HepG2 (cell line): Measurements from ENCODE around the gene GATA1. TPM values are rescaled to one million over a fixed set of nuclear protein-coding genes. Genes with fewer than 3 reads are reported as not detected.

Source experiments
- ATAC-seq: fragments of 200-7000 bp; cut with Tn5 transposase; 3 replicates; pipeline ENCODE4 v1.9.1; 2020; ENCODE audit warnings: mild to moderate bottlenecking, moderate library complexity
- BruUV-seq: library from RNA; stranded (reverse); fragments of 400-500 nt; replicated peaks from 2 replicates; lab custom pipeline; 2021; lab: Mats Ljungman, UMichigan
- CTCF ChIA-PET: fragments of 300-600 bp; formaldehyde crosslinking; extraction: SDS; loops from one replicate; lab custom pipeline; 2021; ENCODE audit warnings: low total read pairs, inconsistent platforms, low intra/inter-chr PET ratio; lab: Yijun Ruan, JAX
- POLR2A ChIA-PET: fragments of 350-600 bp; sonication (Branson Sonifier 250); formaldehyde crosslinking; loops from one replicate; lab custom pipeline; 2020; ENCODE audit warnings: antibody characterized with exemption, inconsistent platforms; lab: Yijun Ruan, JAX
- DNase-seq: peaks from one replicate; pipeline ENCODE4 v3.0.0-alpha.2; 2015; ENCODE audit warnings: low spot score
- FAIRE-seq: peaks from 3 replicates; lab custom pipeline; 2011; peaks lifted over from hg19 to GRCh38; lab: Jason Lieb, UNC
- H2AFZ ChIP-seq: one replicate; pipeline ENCODE4 v1.6.1; 2011; ENCODE audit warnings: low read length, inconsistent platforms
- H3K27ac ChIP-seq: fragments of 300-600 bp; 3 replicates; pipeline ENCODE4 v1.8.0; 2011; ENCODE audit warnings: mixed run types, mild to moderate bottlenecking, mixed read lengths, low read length, inconsistent platforms; ENCODE audit not compliant: insufficient read depth; ENCODE audit errors: extremely low read length
- H3K27me3 ChIP-seq, 2 experiments: fragments of 200-600 bp in 1 of 2; 2 replicates in 1 of 2; 3 replicates in 1 of 2; pipeline versions ENCODE4 v1.6.0 to v1.8.0; 2011; ENCODE audit warnings: low read length in 2 of 2, mild to moderate bottlenecking in 2 of 2, moderate library complexity in 2 of 2, inconsistent platforms in 1 of 2; ENCODE audit not compliant: insufficient read depth in 2 of 2, control insufficient read depth in 1 of 2
- H3K36me3 ChIP-seq, 2 experiments: fragments of 200-600 bp in 1 of 2; replicated peaks in 1 of 2; 2 replicates in 1 of 2; 3 replicates in 1 of 2; pipeline versions ENCODE4 v1.5.1 to v1.8.0; 2011; ENCODE audit warnings: low read length in 2 of 2, inconsistent platforms in 1 of 2; ENCODE audit not compliant: insufficient read depth in 2 of 2, control insufficient read depth in 1 of 2
- H3K4me1 ChIP-seq: 2 replicates; pipeline ENCODE4 v1.5.1; 2012; ENCODE audit warnings: low read length, inconsistent platforms; ENCODE audit not compliant: insufficient read depth
- H3K4me2 ChIP-seq: 2 replicates; pipeline ENCODE4 v1.6.0; 2011; ENCODE audit warnings: low read depth, low read length, inconsistent platforms
- H3K4me3 ChIP-seq, 3 experiments: fragments of 200-600 bp in 1 of 3; sonication (generic), shearing (Covaris generic) in 1 of 3; replicated peaks in 1 of 3; 2 replicates each; pipeline ENCODE4 v1.5.1; 2011 to 2016; ENCODE audit warnings: low read length in 3 of 3, inconsistent platforms in 2 of 3, low read depth in 2 of 3, mild to moderate bottlenecking in 2 of 3, control low read depth in 1 of 3, mixed read lengths in 1 of 3; ENCODE audit not compliant: insufficient read depth in 1 of 3
- H3K79me2 ChIP-seq: one replicate; pipeline ENCODE4 v1.6.1; 2011; ENCODE audit warnings: low read length, inconsistent platforms; ENCODE audit not compliant: insufficient read depth
- H3K9ac ChIP-seq: 2 replicates; pipeline ENCODE4 v1.6.0; 2011; ENCODE audit warnings: mild to moderate bottlenecking, low read depth, low read length, inconsistent platforms; ENCODE audit not compliant: insufficient read depth
- H3K9me3 ChIP-seq: 2 replicates; pipeline ENCODE4 v1.5.1; 2012; ENCODE audit warnings: mild to moderate bottlenecking, low read length
- H4K20me1 ChIP-seq: 2 replicates; pipeline ENCODE4 v1.6.0; 2011; ENCODE audit warnings: inconsistent platforms, mild to moderate bottlenecking, low read length, moderate library complexity; ENCODE audit not compliant: insufficient read depth
- IKZF4 ChIP-seq: sonication (generic); formaldehyde crosslinking; IDR thresholded peaks from 2 replicates; pipeline ENCODE4 v1.5.1; 2020; ENCODE audit warnings: borderline replicate concordance, mild to moderate bottlenecking, low read depth, missing genetic modification reagents; ENCODE audit errors: not compliant biosample characterization
- KDM3A ChIP-seq: IDR thresholded peaks from 2 replicates; pipeline ENCODE4 v1.6.1; 2018; ENCODE audit warnings: low read depth, missing compliant biosample characterization
- KMT2A ChIP-seq: sonication (generic); formaldehyde crosslinking; IDR thresholded peaks from 2 replicates; pipeline ENCODE4 v1.4.0; 2020; ENCODE audit warnings: missing genetic modification reagents
- MLLT10 ChIP-seq: sonication (generic); formaldehyde crosslinking; IDR thresholded peaks from 2 replicates; pipeline ENCODE4 v1.4.0; 2020; ENCODE audit warnings: missing genetic modification reagents
- NFE2 ChIP-seq: sonication (generic); formaldehyde crosslinking; IDR thresholded peaks from 2 replicates; pipeline ENCODE4 v1.4.0; 2020; ENCODE audit warnings: missing genetic modification reagents
- PLSCR1 ChIP-seq: sonication (generic); formaldehyde crosslinking; IDR thresholded peaks from 2 replicates; pipeline ENCODE4 v1.5.0; 2020; ENCODE audit warnings: missing genetic modification reagents, mild to moderate bottlenecking, borderline replicate concordance
- REL ChIP-seq: sonication (generic); formaldehyde crosslinking; conservative IDR thresholded peaks from 2 replicates; pipeline ENCODE4 v1.8.0; 2022; ENCODE audit warnings: mild to moderate bottlenecking, missing genetic modification reagents, moderate library complexity
- SATB2 ChIP-seq: sonication (generic); formaldehyde crosslinking; IDR thresholded peaks from 2 replicates; pipeline ENCODE4 v1.5.0; 2020; ENCODE audit warnings: missing genetic modification reagents
- SIX1 ChIP-seq: sonication (generic); formaldehyde crosslinking; IDR thresholded peaks from 2 replicates; pipeline ENCODE4 v1.4.0; 2020; ENCODE audit warnings: missing genetic modification reagents, borderline replicate concordance
- SNRNP70 ChIP-seq: fragments of 200-400 bp; formaldehyde crosslinking; IDR thresholded peaks from 2 replicates; pipeline ENCODE4 v1.6.1; 2017; ENCODE audit warnings: mild to moderate bottlenecking, low read depth, low read length, moderate library complexity
- ZNF383 ChIP-seq: sonication (generic); formaldehyde crosslinking; IDR thresholded peaks from 2 replicates; pipeline ENCODE4 v1.4.0; 2020; ENCODE audit warnings: missing genetic modification reagents, mild to moderate bottlenecking, borderline replicate concordance
- ZNF441 ChIP-seq: sonication (generic); formaldehyde crosslinking; IDR thresholded peaks from 2 replicates; pipeline ENCODE4 v1.7.0; 2021; ENCODE audit warnings: missing genetic modification reagents, borderline replicate concordance
- ZNF564 ChIP-seq: sonication (generic); formaldehyde crosslinking; IDR thresholded peaks from 2 replicates; pipeline ENCODE4 v1.8.1; 2023; ENCODE audit warnings: mild to moderate bottlenecking, missing genetic modification reagents
- ZSCAN12 ChIP-seq: sonication (generic); formaldehyde crosslinking; IDR thresholded peaks from 2 replicates; pipeline ENCODE4 v1.9.0; 2021; ENCODE audit warnings: mild to moderate bottlenecking, missing genetic modification reagents
- WGBS: methylation state at CpG from one replicate; pipeline ENCODE4 v1.1.6; 2017; ENCODE audit warnings: low lambda C conversion rate; 5-methylcytosine and 5-hydroxymethylcytosine counted together
- in situ Hi-C: cut with HindIII; loops from 2 replicates; pipeline ENCODE4 v1.10.0; 2017; ENCODE audit warnings: low pct_unique_long_range_greater_than_20kb; ENCODE audit not compliant: extremely low pct_ligation_motif_present
- intact Hi-C: fragments of 100-400 bp; cut with micrococcal nuclease; formaldehyde crosslinking; loops from one replicate; pipeline ENCODE4 v1.10.0; 2022; ENCODE audit not compliant: unreplicated experiment
- polyA plus RNA-seq, 8 experiments: library from polyadenylated mRNA; depleted of rRNA in 3 of 8; stranded (reverse) in 7 of 8; unstranded in 1 of 8; fragments of >200 nt; fragmentation: Illumina TruSeq in 4 of 8; extraction: Trizol in 4 of 8; gene quantifications; 2 replicates each; pipeline versions ENCODE4 v1.2.1 to v1.2.3, GENCODE V29; 2011 to 2016; ENCODE audit warnings: low read depth in 4 of 8, missing spikeins in 1 of 8, mixed read lengths in 1 of 8; ENCODE audit not compliant: insufficient read depth in 1 of 8
- total RNA-seq, 5 experiments: library from RNA; depleted of rRNA; stranded (reverse); fragments of >200 nt; fragmentation: Illumina TruSeq; extraction: Trizol; gene quantifications; 2 replicates each; pipeline ENCODE4 v1.2.3, GENCODE V29; 2016; ENCODE audit warnings: low read depth in 1 of 5
- TF ChIP-seq, protein P1 (sequence below): sonication (generic); formaldehyde crosslinking; IDR thresholded peaks from 2 replicates; pipeline ENCODE4 v1.9.0; 2022; ENCODE audit warnings: missing genetic modification reagents, mild to moderate bottlenecking, borderline replicate concordance
- TF ChIP-seq, protein P2 (sequence below): sonication (generic); formaldehyde crosslinking; IDR thresholded peaks from 2 replicates; pipeline ENCODE4 v1.8.1; 2023; ENCODE audit warnings: mild to moderate bottlenecking, inconsistent platforms, moderate library complexity, missing genetic modification reagents, borderline replicate concordance
- TF ChIP-seq, protein P3 (sequence below): sonication (generic); formaldehyde crosslinking; IDR thresholded peaks from 2 replicates; pipeline ENCODE4 v1.4.0; 2020; ENCODE audit warnings: missing genetic modification reagents

The GATA1 gene
- total and polyA plus RNA-seq, 2 of the 13 experiments (the other 11 are each of a cell fraction or from before 2014, with no cell fraction given) = 0.13 TPM; not detected in 1

- TF ChIP-seq, protein P1, sequence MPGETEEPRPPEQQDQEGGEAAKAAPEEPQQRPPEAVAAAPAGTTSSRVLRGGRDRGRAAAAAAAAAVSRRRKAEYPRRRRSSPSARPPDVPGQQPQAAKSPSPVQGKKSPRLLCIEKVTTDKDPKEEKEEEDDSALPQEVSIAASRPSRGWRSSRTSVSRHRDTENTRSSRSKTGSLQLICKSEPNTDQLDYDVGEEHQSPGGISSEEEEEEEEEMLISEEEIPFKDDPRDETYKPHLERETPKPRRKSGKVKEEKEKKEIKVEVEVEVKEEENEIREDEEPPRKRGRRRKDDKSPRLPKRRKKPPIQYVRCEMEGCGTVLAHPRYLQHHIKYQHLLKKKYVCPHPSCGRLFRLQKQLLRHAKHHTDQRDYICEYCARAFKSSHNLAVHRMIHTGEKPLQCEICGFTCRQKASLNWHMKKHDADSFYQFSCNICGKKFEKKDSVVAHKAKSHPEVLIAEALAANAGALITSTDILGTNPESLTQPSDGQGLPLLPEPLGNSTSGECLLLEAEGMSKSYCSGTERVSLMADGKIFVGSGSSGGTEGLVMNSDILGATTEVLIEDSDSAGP (CRISPR knock-in tag) = no peak
- TF ChIP-seq NFE2 (CRISPR knock-in tag) = no peak
- TF ChIP-seq ZNF564 (CRISPR knock-in tag) = no peak
- no peak for TF ChIP-seq SATB2 (CRISPR knock-in tag)
- TF ChIP-seq KMT2A (CRISPR knock-in tag) = no peak
- TF ChIP-seq REL (CRISPR knock-in tag) = no peak
- no peak for TF ChIP-seq ZNF383 (CRISPR knock-in tag)
- no peak for TF ChIP-seq IKZF4
- TF ChIP-seq MLLT10 (CRISPR knock-in tag) = no peak
- TF ChIP-seq SNRNP70 = no peak
Observed at GRCh38 chrX:48790477-48790876, 4.1 kb downstream of the GATA1 start (continued).

GRCh38 chrX:48791063-48791820, 4.9 kb downstream of the GATA1 start:
- Histone ChIP-seq H3K9ac (no peak overlapping the region), H3K79me2 (no peaks in the 10 kb centered on the region), H3K9me3 (no peaks in the 10 kb centered on the region), H3K4me1 (peaks cover 21% of the 10 kb centered on the region), H4K20me1 (no peaks in the 10 kb centered on the region), H3K27me3 (no peaks in the 10 kb centered on the region; a peak in 1 of 5 replicates), H3K36me3 (no peaks in the 10 kb centered on the region), H2AFZ (no peak overlapping the region), H3K4me3 (no peak overlapping the region), H3K4me2 (no peak overlapping the region), H3K27ac (no peak overlapping the region)
- in situ Hi-C loops = no loop called here
- no peak for DNase-seq
- no TSS peak for BruUV-seq
- FAIRE-seq = no peak
- CTCF ChIA-PET = no interaction called here
- POLR2A ChIA-PET = no interaction called here
- ATAC-seq = no peak
- TF ChIP-seq, protein P2, sequence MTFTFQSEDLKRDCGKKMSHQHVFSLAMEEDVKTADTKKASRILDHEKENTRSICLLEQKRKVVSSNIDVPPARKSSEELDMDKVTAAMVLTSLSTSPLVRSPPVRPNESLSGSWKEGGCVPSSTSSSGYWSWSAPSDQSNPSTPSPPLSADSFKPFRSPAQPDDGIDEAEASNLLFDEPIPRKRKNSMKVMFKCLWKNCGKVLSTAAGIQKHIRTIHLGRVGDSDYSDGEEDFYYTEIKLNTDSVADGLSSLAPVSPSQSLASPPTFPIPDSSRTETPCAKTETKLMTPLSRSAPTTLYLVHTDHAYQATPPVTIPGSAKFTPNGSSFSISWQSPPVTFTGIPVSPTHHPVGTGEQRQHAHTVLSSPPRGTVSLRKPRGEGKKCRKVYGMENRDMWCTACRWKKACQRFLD (CRISPR knock-in tag) = no peak
- TF ChIP-seq PLSCR1 = no peak
- TF ChIP-seq SIX1 (CRISPR knock-in tag) = no peak
- TF ChIP-seq ZNF441 (CRISPR knock-in tag) = no peak
- no peak for TF ChIP-seq ZSCAN12 (CRISPR knock-in tag)
- TF ChIP-seq, protein P3, sequence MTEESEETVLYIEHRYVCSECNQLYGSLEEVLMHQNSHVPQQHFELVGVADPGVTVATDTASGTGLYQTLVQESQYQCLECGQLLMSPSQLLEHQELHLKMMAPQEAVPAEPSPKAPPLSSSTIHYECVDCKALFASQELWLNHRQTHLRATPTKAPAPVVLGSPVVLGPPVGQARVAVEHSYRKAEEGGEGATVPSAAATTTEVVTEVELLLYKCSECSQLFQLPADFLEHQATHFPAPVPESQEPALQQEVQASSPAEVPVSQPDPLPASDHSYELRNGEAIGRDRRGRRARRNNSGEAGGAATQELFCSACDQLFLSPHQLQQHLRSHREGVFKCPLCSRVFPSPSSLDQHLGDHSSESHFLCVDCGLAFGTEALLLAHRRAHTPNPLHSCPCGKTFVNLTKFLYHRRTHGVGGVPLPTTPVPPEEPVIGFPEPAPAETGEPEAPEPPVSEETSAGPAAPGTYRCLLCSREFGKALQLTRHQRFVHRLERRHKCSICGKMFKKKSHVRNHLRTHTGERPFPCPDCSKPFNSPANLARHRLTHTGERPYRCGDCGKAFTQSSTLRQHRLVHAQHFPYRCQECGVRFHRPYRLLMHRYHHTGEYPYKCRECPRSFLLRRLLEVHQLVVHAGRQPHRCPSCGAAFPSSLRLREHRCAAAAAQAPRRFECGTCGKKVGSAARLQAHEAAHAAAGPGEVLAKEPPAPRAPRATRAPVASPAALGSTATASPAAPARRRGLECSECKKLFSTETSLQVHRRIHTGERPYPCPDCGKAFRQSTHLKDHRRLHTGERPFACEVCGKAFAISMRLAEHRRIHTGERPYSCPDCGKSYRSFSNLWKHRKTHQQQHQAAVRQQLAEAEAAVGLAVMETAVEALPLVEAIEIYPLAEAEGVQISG (CRISPR knock-in tag) = no peak
- no peak for TF ChIP-seq KDM3A
- intact Hi-C loops = no loop called here
- 0% methylated on average over 1 of the region's 11 CpGs for WGBS
